HepG2 (cell line): ENCODE measurements around the gene LUM. TPM values are rescaled to one million over a fixed set of nuclear protein-coding genes. Genes with fewer than 3 reads are reported as not detected.

Experiments
- ATAC-seq: fragments of 200-7000 bp; cut with Tn5 transposase; 3 replicates; pipeline ENCODE4 v1.9.1; 2020; ENCODE audit warnings: mild to moderate bottlenecking, moderate library complexity
- BruUV-seq: library from RNA; stranded (reverse); fragments of 400-500 nt; replicated peaks from 2 replicates; lab custom pipeline; 2021; lab: Mats Ljungman, UMichigan
- CTCF ChIA-PET: fragments of 300-600 bp; formaldehyde crosslinking; extraction: SDS; loops from one replicate; lab custom pipeline; 2021; ENCODE audit warnings: low total read pairs, inconsistent platforms, low intra/inter-chr PET ratio; lab: Yijun Ruan, JAX
- POLR2A ChIA-PET: fragments of 350-600 bp; sonication (Branson Sonifier 250); formaldehyde crosslinking; loops from one replicate; lab custom pipeline; 2020; ENCODE audit warnings: antibody characterized with exemption, inconsistent platforms; lab: Yijun Ruan, JAX
- DNase-seq: peaks from one replicate; pipeline ENCODE4 v3.0.0-alpha.2; 2015; ENCODE audit warnings: low spot score
- FAIRE-seq: peaks from 3 replicates; lab custom pipeline; 2011; peaks lifted over from hg19 to GRCh38; lab: Jason Lieb, UNC
- H2AFZ ChIP-seq: one replicate; pipeline ENCODE4 v1.6.1; 2011; ENCODE audit warnings: low read length, inconsistent platforms
- H3K27ac ChIP-seq: fragments of 300-600 bp; 3 replicates; pipeline ENCODE4 v1.8.0; 2011; ENCODE audit warnings: mixed run types, mild to moderate bottlenecking, mixed read lengths, low read length, inconsistent platforms; ENCODE audit not compliant: insufficient read depth; ENCODE audit errors: extremely low read length
- H3K27me3 ChIP-seq, 2 experiments: fragments of 200-600 bp in 1 of 2; 2 replicates in 1 of 2; 3 replicates in 1 of 2; pipeline versions ENCODE4 v1.6.0 to v1.8.0; 2011; ENCODE audit warnings: low read length in 2 of 2, mild to moderate bottlenecking in 2 of 2, moderate library complexity in 2 of 2, inconsistent platforms in 1 of 2; ENCODE audit not compliant: insufficient read depth in 2 of 2, control insufficient read depth in 1 of 2
- H3K36me3 ChIP-seq, 2 experiments: fragments of 200-600 bp in 1 of 2; replicated peaks in 1 of 2; 2 replicates in 1 of 2; 3 replicates in 1 of 2; pipeline versions ENCODE4 v1.5.1 to v1.8.0; 2011; ENCODE audit warnings: low read length in 2 of 2, inconsistent platforms in 1 of 2; ENCODE audit not compliant: insufficient read depth in 2 of 2, control insufficient read depth in 1 of 2
- H3K4me1 ChIP-seq: 2 replicates; pipeline ENCODE4 v1.5.1; 2012; ENCODE audit warnings: low read length, inconsistent platforms; ENCODE audit not compliant: insufficient read depth
- H3K4me2 ChIP-seq: 2 replicates; pipeline ENCODE4 v1.6.0; 2011; ENCODE audit warnings: low read depth, low read length, inconsistent platforms
- H3K4me3 ChIP-seq, 3 experiments: fragments of 200-600 bp in 1 of 3; sonication (generic), shearing (Covaris generic) in 1 of 3; replicated peaks in 1 of 3; 2 replicates each; pipeline ENCODE4 v1.5.1; 2011 to 2016; ENCODE audit warnings: low read length in 3 of 3, inconsistent platforms in 2 of 3, low read depth in 2 of 3, mild to moderate bottlenecking in 2 of 3, control low read depth in 1 of 3, mixed read lengths in 1 of 3; ENCODE audit not compliant: insufficient read depth in 1 of 3
- H3K79me2 ChIP-seq: one replicate; pipeline ENCODE4 v1.6.1; 2011; ENCODE audit warnings: low read length, inconsistent platforms; ENCODE audit not compliant: insufficient read depth
- H3K9ac ChIP-seq: 2 replicates; pipeline ENCODE4 v1.6.0; 2011; ENCODE audit warnings: mild to moderate bottlenecking, low read depth, low read length, inconsistent platforms; ENCODE audit not compliant: insufficient read depth
- H3K9me3 ChIP-seq: 2 replicates; pipeline ENCODE4 v1.5.1; 2012; ENCODE audit warnings: mild to moderate bottlenecking, low read length
- H4K20me1 ChIP-seq: 2 replicates; pipeline ENCODE4 v1.6.0; 2011; ENCODE audit warnings: inconsistent platforms, mild to moderate bottlenecking, low read length, moderate library complexity; ENCODE audit not compliant: insufficient read depth
- ESRRA ChIP-seq: sonication (generic); formaldehyde crosslinking; IDR thresholded peaks from 2 replicates; pipeline ENCODE4 v1.5.1; 2020; ENCODE audit warnings: mild to moderate bottlenecking, low read depth, missing genetic modification reagents
- MAFF ChIP-seq: IDR thresholded peaks from 2 replicates; pipeline ENCODE4 v1.6.1; 2011; ENCODE audit warnings: low read depth, low read length, improper control_type of control experiment
- MAFK ChIP-seq, 2 experiments: IDR thresholded peaks in 1 of 2; conservative IDR thresholded peaks in 1 of 2; 2 replicates each; pipeline ENCODE4 v1.6.1; 2011; ENCODE audit warnings: improper control_type of control experiment in 2 of 2, low read length in 2 of 2
- MTA1 ChIP-seq: sonication (generic); formaldehyde crosslinking; IDR thresholded peaks from 2 replicates; pipeline ENCODE4 v1.4.0; 2020; ENCODE audit warnings: missing genetic modification reagents, mild to moderate bottlenecking, borderline replicate concordance
- ZBTB21 ChIP-seq: sonication (generic); formaldehyde crosslinking; IDR thresholded peaks from 2 replicates; pipeline ENCODE4 v1.4.0; 2020; ENCODE audit warnings: missing genetic modification reagents
- ZNF564 ChIP-seq: sonication (generic); formaldehyde crosslinking; IDR thresholded peaks from 2 replicates; pipeline ENCODE4 v1.8.1; 2023; ENCODE audit warnings: mild to moderate bottlenecking, missing genetic modification reagents
- ZNF777 ChIP-seq: sonication (generic); formaldehyde crosslinking; IDR thresholded peaks from 2 replicates; pipeline ENCODE4 v1.4.0; 2020; ENCODE audit warnings: missing genetic modification reagents
- WGBS: methylation state at CpG from one replicate; pipeline ENCODE4 v1.1.6; 2017; ENCODE audit warnings: low lambda C conversion rate; 5-methylcytosine and 5-hydroxymethylcytosine counted together
- in situ Hi-C: cut with HindIII; loops from 2 replicates; pipeline ENCODE4 v1.10.0; 2017; ENCODE audit warnings: low pct_unique_long_range_greater_than_20kb; ENCODE audit not compliant: extremely low pct_ligation_motif_present
- intact Hi-C: fragments of 100-400 bp; cut with micrococcal nuclease; formaldehyde crosslinking; loops from one replicate; pipeline ENCODE4 v1.10.0; 2022; ENCODE audit not compliant: unreplicated experiment
- polyA plus RNA-seq, 8 experiments: library from polyadenylated mRNA; depleted of rRNA in 3 of 8; stranded (reverse) in 7 of 8; unstranded in 1 of 8; fragments of >200 nt; fragmentation: Illumina TruSeq in 4 of 8; extraction: Trizol in 4 of 8; gene quantifications; 2 replicates each; pipeline versions ENCODE4 v1.2.1 to v1.2.3, GENCODE V29; 2011 to 2016; ENCODE audit warnings: low read depth in 4 of 8, missing spikeins in 1 of 8, mixed read lengths in 1 of 8; ENCODE audit not compliant: insufficient read depth in 1 of 8
- total RNA-seq, 5 experiments: library from RNA; depleted of rRNA; stranded (reverse); fragments of >200 nt; fragmentation: Illumina TruSeq; extraction: Trizol; gene quantifications; 2 replicates each; pipeline ENCODE4 v1.2.3, GENCODE V29; 2016; ENCODE audit warnings: low read depth in 1 of 5

Gene LUM
- total and polyA plus RNA-seq, 2 of the 13 experiments (the other 11 are each of a cell fraction or from before 2014, with no cell fraction given), result not detected

DNA sequence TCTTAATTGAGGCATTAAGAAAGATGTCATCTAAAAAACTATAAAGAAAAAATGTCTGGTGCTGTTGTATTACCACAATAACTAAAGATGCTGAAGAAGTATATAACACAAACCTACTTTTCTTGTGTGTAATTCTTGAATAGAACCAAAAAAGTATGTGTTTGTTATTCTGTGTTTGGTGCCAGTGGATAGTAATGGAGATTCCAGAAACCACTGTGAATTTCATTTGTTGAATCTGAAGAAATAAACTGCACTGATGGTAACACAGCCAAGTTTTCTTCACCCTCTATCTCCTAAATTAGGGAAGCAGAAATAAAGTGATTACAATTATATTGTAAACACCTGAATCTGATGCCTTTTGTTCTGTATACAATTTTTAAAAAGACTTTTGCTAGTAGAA, 40.4 kb downstream of the LUM start (continued):
- TF ChIP-seq ZNF777 (CRISPR knock-in tag), result no peak
- no peak for TF ChIP-seq ZBTB21 (CRISPR knock-in tag)
- TF ChIP-seq, all 625 proteins: peak for 0

GRCh38 chr12:91065396-91065795, 45.9 kb downstream of the LUM start:
- Histone ChIP-seq H3K9me3 (no peaks in the 10 kb centered on the region), H3K4me1 (no peaks in the 10 kb centered on the region), H3K4me2 (no peak overlapping the region), H3K27me3 (no peaks in the 10 kb centered on the region; a peak in 1 of 5 replicates), H3K27ac (no peak overlapping the region), H3K9ac (no peak overlapping the region), H4K20me1 (no peaks in the 10 kb centered on the region), H3K79me2 (no peaks in the 10 kb centered on the region), H3K36me3 (no peaks in the 10 kb centered on the region), H2AFZ (no peak overlapping the region), H3K4me3 (no peak overlapping the region)
- 0% methylated on average over 3 of the region's 3 CpGs for WGBS
- no peak for TF ChIP-seq MTA1 (CRISPR knock-in tag)
- in situ Hi-C loops (no loop called here), intact Hi-C loops (no loop called here)
- ATAC-seq, result no peak
- no peak for FAIRE-seq
- ChIA-PET POLR2A (no interaction called here), CTCF (no interaction called here)
- no peak for DNase-seq
- BruUV-seq, result no TSS peak

GRCh38 chr12:91064640-91065039, 46.7 kb downstream of the LUM start:
- Histone ChIP-seq H2AFZ (no peak overlapping the region), H3K27ac (no peak overlapping the region), H3K36me3 (no peaks in the 10 kb centered on the region), H3K4me2 (no peak overlapping the region), H3K9ac (no peak overlapping the region), H3K9me3 (no peaks in the 10 kb centered on the region), H3K79me2 (no peaks in the 10 kb centered on the region), H3K4me3 (no peak overlapping the region), H3K27me3 (no peaks in the 10 kb centered on the region; a peak in 1 of 5 replicates), H4K20me1 (no peaks in the 10 kb centered on the region), H3K4me1 (no peaks in the 10 kb centered on the region)
- intact Hi-C loops (no loop called here), in situ Hi-C loops (no loop called here)
- POLR2A ChIA-PET, result no interaction called here
- no TSS peak for BruUV-seq
- FAIRE-seq (no peak), ATAC-seq (no peak), DNase-seq (no peak)
- 2% methylated on average over 3 of the region's 3 CpGs for WGBS
- CTCF ChIA-PET, result no interaction called here
- TF ChIP-seq ESRRA (no peak), ZNF564 (CRISPR knock-in tag) (no peak), MAFK (conservative IDR thresholded peaks at IDR 0.05 in 1 of 2, IDR thresholded peaks at IDR 0.05 in 1 of 2; ENCODE audit: low read length in 2 of 2) (peak; percentile 57 to 75), MAFF (peak; percentile 45; the same call in 1 of the 2 replicates)
- TF ChIP-seq, all 625 proteins: peak for 2
